Activated naive CD8-positive, alpha-beta T cell treated with anti-CD3 and anti-CD28 coated beads for 36 hours (primary cell): Measurements from ENCODE around the gene ZRANB1. TPM values are rescaled to one million over a fixed set of nuclear protein-coding genes. Genes with fewer than 3 reads are reported as not detected.

ENCODE experiments used
- DNase-seq: peaks from one replicate; pipeline ENCODE4 v3.0.0; 2021
- H3K27ac Mint-ChIP-seq: one replicate; pipeline ENCODE4 v1.8.0; 2022; ENCODE audit warnings: mild to moderate bottlenecking, moderate library complexity, mixed read lengths
- H3K27me3 Mint-ChIP-seq: one replicate; pipeline ENCODE4 v1.8.0; 2022; ENCODE audit warnings: mild to moderate bottlenecking, mixed read lengths
- H3K36me3 Mint-ChIP-seq: one replicate; pipeline ENCODE4 v1.8.0; 2021; ENCODE audit warnings: mild to moderate bottlenecking, mixed read lengths
- H3K4me1 Mint-ChIP-seq: one replicate; pipeline ENCODE4 v1.8.0; 2021; ENCODE audit warnings: mixed read lengths
- H3K4me3 Mint-ChIP-seq: one replicate; pipeline ENCODE4 v1.8.0; 2022; ENCODE audit warnings: mild to moderate bottlenecking, moderate library complexity, mixed read lengths
- H3K9me3 Mint-ChIP-seq: one replicate; pipeline ENCODE4 v1.8.0; 2022; ENCODE audit warnings: mixed read lengths
- total RNA-seq, 2 experiments: library from RNA; stranded (reverse); gene quantifications; one replicate each; pipeline ENCODE4 v1.2.3, GENCODE V29; 2021

ZRANB1 gene
- total RNA-seq, 2 experiments from 2014 or later, result 11.5 to 12.6 TPM

DNA sequence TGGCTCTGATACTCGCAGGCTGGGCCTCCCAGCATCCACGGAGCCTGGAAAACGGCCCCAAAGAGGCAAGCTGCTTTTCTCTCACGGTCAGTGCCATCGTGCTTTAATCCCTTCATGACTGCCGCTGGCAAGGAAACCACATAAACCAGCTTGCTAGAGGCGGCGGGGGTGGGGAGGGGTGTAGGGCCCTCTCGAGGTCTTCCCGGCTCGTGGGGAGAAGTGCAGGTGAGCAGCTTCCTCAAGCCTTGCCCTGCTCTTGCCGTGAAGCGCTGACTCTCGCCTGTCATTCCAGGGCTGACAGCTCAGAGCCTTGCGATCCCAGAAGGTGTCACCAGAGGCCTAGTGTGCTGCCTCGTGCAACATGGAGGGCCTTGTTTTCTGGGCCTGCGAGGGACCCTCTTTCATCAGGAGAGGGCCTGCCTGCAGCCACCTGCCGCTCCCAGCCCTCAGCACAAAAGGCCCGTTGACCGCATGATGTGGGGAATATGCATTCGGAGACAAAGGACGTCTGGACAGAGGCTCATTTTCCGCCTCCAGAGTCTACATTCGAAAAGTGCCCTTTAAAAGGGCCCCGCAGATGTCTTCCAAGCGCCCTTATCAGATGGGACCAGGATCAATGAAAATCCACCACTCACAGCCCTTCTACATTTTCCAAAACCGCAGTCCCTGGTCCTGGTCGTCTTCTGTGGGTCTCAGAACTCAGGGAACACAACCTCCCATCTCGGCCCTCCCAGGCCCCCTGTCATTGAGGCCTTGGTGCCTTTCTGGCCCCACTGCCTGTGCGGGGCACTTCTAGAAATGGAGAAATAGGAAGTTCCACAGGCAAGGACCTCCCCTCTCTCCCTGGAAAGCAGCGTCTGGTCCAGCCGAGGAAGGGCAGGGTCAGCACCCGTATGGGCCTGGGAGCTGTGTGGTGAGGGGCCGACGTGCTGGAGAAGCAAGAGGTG, 58.7 kb downstream of the ZRANB1 start:
- H3K27me3 Mint-ChIP-seq, result no peaks in the 10 kb centered on the region
- H3K36me3 Mint-ChIP-seq, result no peaks in the 10 kb centered on the region
- H3K27ac Mint-ChIP-seq, result no peak overlapping the region
- DNase-seq, result no peak
- H3K4me1 Mint-ChIP-seq, result peaks cover 4% of the 10 kb centered on the region
- no peak overlapping the region for H3K4me3 Mint-ChIP-seq
- H3K9me3 Mint-ChIP-seq, result no peaks in the 10 kb centered on the region

- H3K27ac Mint-ChIP-seq, result no peak overlapping the region
- no peak overlapping the region for H3K4me3 Mint-ChIP-seq
- H3K36me3 Mint-ChIP-seq, result no peaks in the 10 kb centered on the region
- no peaks in the 10 kb centered on the region for H3K9me3 Mint-ChIP-seq
- no peaks in the 10 kb centered on the region for H3K27me3 Mint-ChIP-seq
- no peak for DNase-seq
- peaks cover 4% of the 10 kb centered on the region for H3K4me1 Mint-ChIP-seq
Observed at GRCh38 chr10:125001313-125002046, 59.6 kb downstream of the ZRANB1 start.

- no peak overlapping the region for H3K27ac Mint-ChIP-seq
- DNase-seq, result no peak
- no peak overlapping the region for H3K4me3 Mint-ChIP-seq
- peaks cover 4% of the 10 kb centered on the region for H3K4me1 Mint-ChIP-seq
- H3K27me3 Mint-ChIP-seq, result no peaks in the 10 kb centered on the region
- no peaks in the 10 kb centered on the region for H3K9me3 Mint-ChIP-seq
- H3K36me3 Mint-ChIP-seq, result no peaks in the 10 kb centered on the region
Observed at GRCh38 chr10:125002047-125002422, 60.1 kb downstream of the ZRANB1 start.

DNA sequence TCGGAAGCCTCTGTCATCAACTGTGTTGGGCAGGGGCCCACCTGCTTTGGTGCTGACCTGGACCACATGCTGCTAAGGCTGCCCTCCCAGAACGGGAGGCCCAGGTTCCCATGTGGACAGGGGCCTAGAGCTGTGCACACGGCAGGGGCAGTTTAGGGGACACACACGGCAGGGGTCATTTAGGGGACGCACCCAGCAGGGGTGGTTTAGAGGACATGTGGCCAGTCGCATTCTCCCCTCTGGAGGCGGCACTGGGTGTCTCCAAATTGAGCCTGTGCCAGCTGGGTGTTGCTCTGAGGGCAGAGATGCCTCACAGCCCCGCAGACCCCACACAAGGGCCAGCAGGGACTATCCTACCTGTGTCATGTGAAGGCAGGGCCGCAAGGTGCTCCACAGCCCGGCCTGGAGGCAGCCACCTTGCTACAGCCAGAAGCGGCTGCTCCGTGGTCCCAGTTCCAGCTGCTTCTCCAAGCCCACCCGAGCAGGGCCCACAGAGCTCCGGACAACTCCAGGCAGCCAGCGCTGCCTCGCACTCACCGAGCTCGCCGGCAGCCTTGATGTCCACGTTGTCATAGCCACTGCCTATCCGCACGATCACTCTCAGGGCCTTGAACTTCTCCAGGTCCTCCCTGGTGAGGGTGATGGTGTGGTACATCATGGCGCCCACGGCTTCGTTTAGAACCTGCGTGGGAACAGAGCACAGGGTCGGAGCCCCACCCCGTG, 60.7 kb downstream of the ZRANB1 start:
- no peaks in the 10 kb centered on the region for H3K9me3 Mint-ChIP-seq
- no peak for DNase-seq
- no peaks in the 10 kb centered on the region for H3K27me3 Mint-ChIP-seq
- H3K4me3 Mint-ChIP-seq, result no peak overlapping the region
- H3K4me1 Mint-ChIP-seq, result peaks cover 4% of the 10 kb centered on the region
- no peaks in the 10 kb centered on the region for H3K36me3 Mint-ChIP-seq
- H3K27ac Mint-ChIP-seq, result no peak overlapping the region

- Mint-ChIP-seq H3K4me1 (peaks cover 4% of the 10 kb centered on the region), H3K9me3 (no peaks in the 10 kb centered on the region), H3K27me3 (no peaks in the 10 kb centered on the region), H3K27ac (no peak overlapping the region), H3K4me3 (no peak overlapping the region), H3K36me3 (no peaks in the 10 kb centered on the region)
- DNase-seq, result no peak
Observed at GRCh38 chr10:125003146-125003900, 61.4 kb downstream of the ZRANB1 start.

DNA sequence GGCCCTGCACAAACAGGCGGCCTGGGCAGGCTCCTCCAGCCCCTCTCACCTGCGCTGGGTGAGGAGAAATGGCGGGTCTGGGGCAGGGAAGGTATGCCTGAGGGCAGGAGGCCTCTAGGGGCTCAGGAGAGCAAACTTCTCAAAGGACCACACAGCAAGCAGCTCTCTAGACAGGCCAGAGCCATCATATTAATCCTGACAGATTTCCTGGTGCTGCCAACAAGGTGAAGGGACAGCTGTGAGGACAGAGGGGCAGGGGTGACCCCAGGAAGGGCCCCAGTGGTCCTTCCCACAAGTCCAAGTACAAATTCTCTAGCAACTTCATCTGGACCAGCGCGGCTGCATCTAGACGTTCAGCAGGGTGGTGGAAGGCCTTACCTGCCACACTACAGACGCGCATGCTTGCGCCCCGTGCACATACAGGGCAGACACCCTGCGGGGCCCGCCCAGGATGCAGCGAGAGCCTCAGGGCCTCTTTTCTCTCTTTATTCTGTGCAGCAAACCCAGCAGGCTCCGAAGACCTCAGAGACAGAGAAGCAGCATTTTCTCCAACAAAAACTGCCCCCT, 62.1 kb downstream of the ZRANB1 start:
- no peak for DNase-seq
- H3K27ac Mint-ChIP-seq, result no peak overlapping the region
- no peaks in the 10 kb centered on the region for H3K27me3 Mint-ChIP-seq
- H3K9me3 Mint-ChIP-seq, result no peaks in the 10 kb centered on the region
- no peaks in the 10 kb centered on the region for H3K36me3 Mint-ChIP-seq
- no peak overlapping the region for H3K4me3 Mint-ChIP-seq
- H3K4me1 Mint-ChIP-seq, result peaks cover 4% of the 10 kb centered on the region

DNA sequence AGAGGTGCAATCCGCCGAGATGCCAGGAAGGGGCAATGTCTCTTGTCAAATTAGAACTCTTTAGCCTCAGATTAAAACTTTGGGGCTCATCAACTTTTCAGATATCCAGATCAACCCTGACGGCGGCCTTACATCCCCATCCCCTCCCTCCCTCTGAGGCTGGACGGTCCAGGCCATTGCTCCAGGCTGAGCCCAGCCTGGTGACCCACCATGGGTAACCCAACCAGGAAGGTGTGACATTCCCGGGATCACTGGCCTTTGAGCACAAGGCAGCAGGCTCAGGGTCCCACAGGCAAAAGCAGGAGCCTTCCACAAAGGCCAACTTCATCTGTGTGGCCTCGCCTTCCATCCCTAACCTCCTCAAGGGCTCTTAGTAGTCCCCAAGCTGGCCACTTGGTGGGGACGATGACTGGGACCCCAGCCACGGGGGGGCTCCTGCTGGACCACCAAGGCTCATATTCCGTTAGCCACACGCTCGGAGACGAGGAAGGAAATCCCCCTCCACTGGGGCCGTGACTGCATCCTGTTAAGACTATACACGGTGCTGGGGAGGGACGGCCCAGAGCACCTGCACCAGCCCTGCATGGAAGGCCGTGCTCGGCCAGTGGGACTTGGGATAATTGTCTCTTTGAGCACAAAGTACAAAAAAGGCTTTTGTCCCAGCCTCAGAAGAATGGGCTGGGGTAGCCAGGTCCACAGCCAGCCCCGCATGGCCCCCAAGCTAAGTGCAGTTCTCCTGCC, 62.8 kb downstream of the ZRANB1 start:
- Mint-ChIP-seq H3K27ac (no peak overlapping the region), H3K36me3 (no peaks in the 10 kb centered on the region), H3K4me3 (no peak overlapping the region), H3K4me1 (peaks cover 4% of the 10 kb centered on the region), H3K9me3 (no peaks in the 10 kb centered on the region), H3K27me3 (no peaks in the 10 kb centered on the region)
- no peak for DNase-seq

DNA sequence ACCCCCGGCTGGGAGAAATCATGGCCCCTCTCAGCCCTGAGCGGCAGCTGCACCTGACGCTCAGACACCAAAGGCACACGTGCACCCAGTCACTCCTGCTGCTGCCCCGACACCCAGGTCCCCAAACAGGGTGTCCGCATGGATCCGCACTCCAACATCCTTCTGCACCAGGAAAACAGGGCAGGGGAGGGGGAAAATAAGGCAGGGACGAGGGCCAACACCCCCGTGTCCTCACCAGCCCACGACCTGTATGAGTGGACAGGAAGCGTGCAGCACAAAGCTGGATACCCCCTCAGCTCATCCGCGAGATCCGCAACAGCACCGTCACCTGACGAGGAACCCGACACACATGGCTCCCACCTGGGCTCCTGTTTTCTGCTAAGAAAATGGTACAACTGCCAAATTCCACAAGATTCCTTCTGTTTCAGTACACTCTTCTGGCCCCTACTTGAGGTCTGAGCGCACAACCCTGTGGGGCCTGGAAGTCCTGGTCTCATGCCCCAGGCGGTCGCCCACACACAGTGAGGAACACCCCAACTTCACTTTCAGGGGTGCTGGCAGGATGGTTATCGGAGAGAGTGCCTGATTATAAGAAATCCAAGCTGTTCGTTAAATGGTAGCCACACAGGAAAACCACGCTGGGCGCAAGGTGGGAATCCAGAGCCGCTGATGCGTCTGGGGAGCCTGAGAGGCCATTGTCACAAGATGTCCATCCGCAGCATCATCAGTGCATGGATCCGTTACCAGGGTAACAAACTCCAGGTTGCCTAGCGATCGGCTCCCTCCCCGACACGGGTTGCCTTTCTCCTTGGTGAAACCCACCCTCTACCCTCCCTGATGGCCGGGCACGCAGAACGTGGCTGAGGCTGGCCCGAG, 63.6 kb downstream of the ZRANB1 start:
- no peak overlapping the region for H3K4me3 Mint-ChIP-seq
- no peak overlapping the region for H3K27ac Mint-ChIP-seq
- no peak for DNase-seq
- H3K36me3 Mint-ChIP-seq, result no peaks in the 10 kb centered on the region
- peaks cover 4% of the 10 kb centered on the region for H3K4me1 Mint-ChIP-seq
- H3K9me3 Mint-ChIP-seq, result no peaks in the 10 kb centered on the region
- no peaks in the 10 kb centered on the region for H3K27me3 Mint-ChIP-seq

DNA sequence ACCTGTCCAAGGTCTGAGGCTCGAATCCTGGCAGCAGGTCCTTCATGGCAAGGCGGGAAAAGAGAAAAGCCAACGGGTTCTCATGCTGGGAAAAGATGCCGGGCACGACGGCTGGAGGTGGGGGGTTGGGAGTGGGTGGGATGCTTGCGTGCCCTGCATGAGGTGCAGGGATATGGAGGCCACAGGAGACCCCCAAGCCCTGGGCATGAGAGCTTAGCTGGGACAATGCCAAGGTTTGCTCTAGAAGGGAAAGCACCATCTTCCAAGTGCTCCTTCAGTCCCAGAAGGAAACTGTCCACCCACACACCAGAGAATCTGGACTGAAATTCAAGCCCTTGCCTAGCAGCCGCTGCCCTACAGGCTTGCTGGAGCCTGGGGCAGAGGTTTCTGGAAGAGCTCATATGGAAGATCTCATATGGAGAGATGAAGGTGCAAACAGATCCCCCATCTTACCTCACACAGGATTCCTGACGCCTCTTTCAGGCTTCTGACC, 64.3 kb downstream of the ZRANB1 start:
- no peaks in the 10 kb centered on the region for H3K4me1 Mint-ChIP-seq
- H3K27ac Mint-ChIP-seq, result no peak overlapping the region
- no peaks in the 10 kb centered on the region for H3K9me3 Mint-ChIP-seq
- DNase-seq, result no peak
- H3K36me3 Mint-ChIP-seq, result no peaks in the 10 kb centered on the region
- H3K27me3 Mint-ChIP-seq, result no peaks in the 10 kb centered on the region
- H3K4me3 Mint-ChIP-seq, result no peak overlapping the region

- no peak overlapping the region for H3K4me3 Mint-ChIP-seq
- H3K9me3 Mint-ChIP-seq, result no peaks in the 10 kb centered on the region
- H3K4me1 Mint-ChIP-seq, result no peaks in the 10 kb centered on the region
- H3K27ac Mint-ChIP-seq, result no peak overlapping the region
- no peak for DNase-seq
- no peaks in the 10 kb centered on the region for H3K27me3 Mint-ChIP-seq
- H3K36me3 Mint-ChIP-seq, result no peaks in the 10 kb centered on the region
Observed at GRCh38 chr10:125006921-125007426, 65.1 kb downstream of the ZRANB1 start.

- no peak overlapping the region for H3K27ac Mint-ChIP-seq
- H3K4me1 Mint-ChIP-seq, result no peaks in the 10 kb centered on the region
- DNase-seq, result no peak
- H3K9me3 Mint-ChIP-seq, result no peaks in the 10 kb centered on the region
- no peaks in the 10 kb centered on the region for H3K36me3 Mint-ChIP-seq
- H3K27me3 Mint-ChIP-seq, result no peaks in the 10 kb centered on the region
- no peak overlapping the region for H3K4me3 Mint-ChIP-seq
Observed at GRCh38 chr10:125007436-125007835, 65.5 kb downstream of the ZRANB1 start.

DNA sequence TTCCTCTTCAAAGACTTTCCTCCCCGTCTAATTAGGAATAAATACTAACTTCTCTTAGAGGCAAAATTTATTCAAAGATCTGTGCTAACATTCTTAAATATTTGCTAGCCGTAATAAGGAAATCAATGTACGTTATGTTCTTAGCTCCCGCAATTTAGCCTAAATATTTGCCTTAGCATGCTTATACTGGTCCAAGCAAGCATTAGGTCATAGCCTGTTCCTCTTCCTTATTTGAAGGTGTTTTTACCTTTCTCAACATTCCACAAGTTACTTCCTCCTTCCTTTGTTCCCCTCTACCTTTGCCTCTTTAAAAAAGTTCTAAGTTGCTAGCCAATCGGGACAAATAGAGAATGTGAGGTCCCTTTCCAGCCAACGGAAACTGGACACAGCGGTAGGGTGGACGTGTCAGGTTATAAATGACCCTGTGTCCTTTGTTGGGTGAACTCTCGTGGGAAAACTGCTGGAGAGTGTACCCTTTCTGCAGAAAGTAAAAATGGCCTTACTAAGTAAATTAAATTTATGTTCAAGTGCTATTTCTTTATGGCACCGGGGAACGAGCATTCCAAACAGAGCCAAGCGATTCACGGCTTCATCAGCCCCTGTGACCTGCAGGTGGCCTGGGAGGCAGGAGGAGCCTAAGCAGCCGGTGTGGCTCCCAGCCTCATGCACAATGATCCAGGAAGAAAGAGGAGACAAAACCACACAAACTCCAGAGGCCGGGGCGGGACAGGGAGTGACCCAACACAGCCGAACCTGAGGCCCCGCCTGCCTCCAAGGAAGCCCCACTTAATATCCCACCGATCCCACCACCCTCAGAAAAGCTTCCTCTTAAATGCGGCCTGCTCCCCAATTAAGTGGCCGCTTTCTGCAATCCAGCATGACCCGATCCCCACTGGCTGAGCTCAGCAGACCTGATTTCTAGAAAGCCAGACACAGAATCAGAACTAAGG, 67.0 kb downstream of the ZRANB1 start:
- no peak for DNase-seq
- Mint-ChIP-seq H3K27me3 (no peaks in the 10 kb centered on the region), H3K27ac (no peak overlapping the region), H3K4me3 (no peak overlapping the region), H3K36me3 (no peaks in the 10 kb centered on the region), H3K4me1 (no peaks in the 10 kb centered on the region), H3K9me3 (no peaks in the 10 kb centered on the region)
